Measurements from ENCODE around the gene FKBP1A. TPM values are rescaled to one million over a fixed set of nuclear protein-coding genes. Genes with fewer than 3 reads are reported as not detected.

FKBP1A gene
- total and polyA plus RNA-seq, 12 donors = 51.7 to 917 (median 137) TPM

GRCh38 chr20:1417790-1418189 lies 24.9 kb upstream of the FKBP1A start:
- intact Hi-C loops (cut with DNase I) = no loop called here
- Histone ChIP-seq H3K9me3 (replicated peaks in 1 of 3) (no peaks in the 10 kb centered on the region), H3K36me3 (replicated peaks in 1 of 2) (no peaks in the 10 kb centered on the region), H3K27me3 (no peaks in the 10 kb centered on the region), H3K4me3 (no peak overlapping the region), H3K27ac (no peak overlapping the region), H3K4me1 (replicated peaks in 1 of 2) (no peaks in the 10 kb centered on the region)
- DNase-seq = no peak
- TF ChIP-seq, protein P1, sequence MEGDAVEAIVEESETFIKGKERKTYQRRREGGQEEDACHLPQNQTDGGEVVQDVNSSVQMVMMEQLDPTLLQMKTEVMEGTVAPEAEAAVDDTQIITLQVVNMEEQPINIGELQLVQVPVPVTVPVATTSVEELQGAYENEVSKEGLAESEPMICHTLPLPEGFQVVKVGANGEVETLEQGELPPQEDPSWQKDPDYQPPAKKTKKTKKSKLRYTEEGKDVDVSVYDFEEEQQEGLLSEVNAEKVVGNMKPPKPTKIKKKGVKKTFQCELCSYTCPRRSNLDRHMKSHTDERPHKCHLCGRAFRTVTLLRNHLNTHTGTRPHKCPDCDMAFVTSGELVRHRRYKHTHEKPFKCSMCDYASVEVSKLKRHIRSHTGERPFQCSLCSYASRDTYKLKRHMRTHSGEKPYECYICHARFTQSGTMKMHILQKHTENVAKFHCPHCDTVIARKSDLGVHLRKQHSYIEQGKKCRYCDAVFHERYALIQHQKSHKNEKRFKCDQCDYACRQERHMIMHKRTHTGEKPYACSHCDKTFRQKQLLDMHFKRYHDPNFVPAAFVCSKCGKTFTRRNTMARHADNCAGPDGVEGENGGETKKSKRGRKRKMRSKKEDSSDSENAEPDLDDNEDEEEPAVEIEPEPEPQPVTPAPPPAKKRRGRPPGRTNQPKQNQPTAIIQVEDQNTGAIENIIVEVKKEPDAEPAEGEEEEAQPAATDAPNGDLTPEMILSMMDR (IDR thresholded peaks at IDR 0.05) = no peak
- TF ChIP-seq POLR2A (IDR thresholded peaks at IDR 0.05) = no peak

DNA sequence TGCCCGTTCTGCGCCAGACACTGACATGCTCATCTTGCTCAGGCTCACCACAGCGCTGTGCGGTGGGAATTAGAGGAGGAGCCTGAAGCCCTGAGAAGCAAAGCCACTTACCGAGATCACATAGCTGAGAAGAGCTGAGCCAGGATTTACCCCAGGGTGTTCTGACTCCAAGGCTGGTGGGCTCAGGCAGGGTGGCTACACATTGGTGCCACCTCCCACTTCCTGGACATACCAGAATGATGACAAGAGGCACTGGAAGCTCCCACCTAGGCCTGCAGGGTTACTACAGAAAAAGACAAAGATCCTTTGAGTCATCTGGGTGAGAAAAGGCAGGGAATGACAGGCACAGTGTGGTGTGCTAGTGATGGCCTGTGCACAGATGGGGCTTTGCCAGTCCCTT lies 24.4 kb upstream of the FKBP1A start:
- no peaks in the 10 kb centered on the region for H3K4me1 ChIP-seq (replicated peaks in 1 of 2)
- DNase-seq = no peak
- no peaks in the 10 kb centered on the region for H3K36me3 ChIP-seq (replicated peaks in 1 of 2)
- H3K27me3 ChIP-seq = no peaks in the 10 kb centered on the region
- 72 to 86% (median 76%) methylated on average over 5 of the region's 5 CpGs for WGBS, 4 donors
- TF ChIP-seq, protein P1 (IDR thresholded peaks at IDR 0.05) = no peak
- no peak for TF ChIP-seq POLR2A (IDR thresholded peaks at IDR 0.05)
- H3K4me3 ChIP-seq = no peak overlapping the region
- intact Hi-C loops (cut with DNase I) = no loop called here
- H3K27ac ChIP-seq = no peak overlapping the region
- no peaks in the 10 kb centered on the region for H3K9me3 ChIP-seq (replicated peaks in 1 of 3)

DNA sequence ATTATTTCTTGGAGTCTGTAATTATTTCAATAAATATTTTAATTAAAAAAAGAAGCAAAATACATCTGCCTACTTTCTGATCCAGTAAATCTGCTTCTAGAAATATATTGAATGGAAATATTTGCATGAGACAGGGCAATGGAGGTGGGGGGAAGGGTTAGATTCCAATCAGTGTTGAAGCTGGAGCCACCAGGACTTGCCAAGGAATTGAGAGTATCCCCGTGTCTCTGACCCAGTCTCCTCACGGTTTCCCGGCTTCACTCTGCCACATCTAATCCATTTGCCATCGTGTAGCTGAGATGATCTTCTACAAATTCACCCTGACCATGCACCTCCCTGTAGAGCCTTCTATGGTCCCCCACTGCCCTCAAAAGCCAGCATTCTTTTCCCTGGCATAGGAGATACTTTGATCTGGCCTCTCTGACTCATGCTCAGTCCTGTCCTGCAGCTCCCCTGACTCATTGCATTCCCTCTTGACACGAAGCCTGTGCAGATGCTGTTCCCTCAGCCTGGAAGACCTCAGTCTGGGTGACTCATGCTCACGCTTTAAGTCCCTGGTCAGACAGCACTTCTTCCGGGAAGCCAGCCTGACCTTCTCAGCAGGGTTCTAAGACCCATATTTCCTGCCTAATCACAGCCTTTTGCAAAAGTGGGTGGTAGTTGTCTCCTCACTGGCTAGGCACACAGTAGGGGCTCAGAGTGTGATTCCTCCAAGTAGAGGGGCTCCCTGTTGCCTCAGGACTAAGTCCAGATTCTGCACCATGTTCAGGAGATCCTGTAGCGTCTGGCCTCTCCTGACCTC lies 23.0 kb upstream of the FKBP1A start:
- TF ChIP-seq POLR2A (IDR thresholded peaks at IDR 0.05) = no peak
- TF ChIP-seq, protein P1 (IDR thresholded peaks at IDR 0.05) = no peak
- H3K4me1 ChIP-seq (replicated peaks in 1 of 2) = no peaks in the 10 kb centered on the region
- DNase-seq = no peak
- intact Hi-C loops (cut with DNase I) = no loop called here
- no peak overlapping the region for H3K4me3 ChIP-seq
- no peaks in the 10 kb centered on the region for H3K36me3 ChIP-seq (replicated peaks in 1 of 2)
- no peaks in the 10 kb centered on the region for H3K9me3 ChIP-seq (replicated peaks in 1 of 3)
- no peak overlapping the region for H3K27ac ChIP-seq
- WGBS, 4 donors = 61 to 79% (median 70%) methylated on average over 8 of the region's 8 CpGs
- H3K27me3 ChIP-seq = peaks cover 10% of the 10 kb centered on the region

- TF ChIP-seq, protein P1 (IDR thresholded peaks at IDR 0.05) = no peak
- TF ChIP-seq POLR2A (IDR thresholded peaks at IDR 0.05) = no peak
- 63 to 78% (median 74%) methylated on average over 4 of the region's 4 CpGs for WGBS, 4 donors
- Histone ChIP-seq H3K4me1 (replicated peaks in 1 of 2) (no peaks in the 10 kb centered on the region), H3K36me3 (replicated peaks in 1 of 2) (no peaks in the 10 kb centered on the region), H3K27ac (no peak overlapping the region), H3K4me3 (no peak overlapping the region), H3K9me3 (replicated peaks in 1 of 3) (no peaks in the 10 kb centered on the region), H3K27me3 (peaks cover 13% of the 10 kb centered on the region)
- intact Hi-C loops (cut with DNase I) = no loop called here
- DNase-seq = no peak
Measured at GRCh38 chr20:1414982-1415381, 22.1 kb upstream of the FKBP1A start.

Data from adrenal gland (tissue), 12 donors.